GM10266 (cell line): ENCODE data around the gene TP53AIP1.
A peak's percentile ranks its signal among the peaks of the same experiment; 100 is the strongest.

Experiments used
- DNase-seq: peaks from one replicate; pipeline ENCODE4 v3.0.0; 2012; ENCODE audit errors: extremely low spot score
- CTCF ChIP-seq: IDR thresholded peaks from 2 replicates; pipeline ENCODE4 v1.5.1; 2012; ENCODE audit warnings: mild to moderate bottlenecking, low read depth; ENCODE audit not compliant: control insufficient read depth, insufficient read depth; ENCODE audit errors: missing control alignments

Gene TP53AIP1

GRCh38 chr11:128911701-128912100 is 31.0 kb downstream of the TP53AIP1 start:
- no peak for DNase-seq
- no peak for TF ChIP-seq CTCF

GRCh38 chr11:128911239-128911638 is 31.4 kb downstream of the TP53AIP1 start:
- DNase-seq = no peak
- no peak for TF ChIP-seq CTCF

GRCh38 chr11:128910576-128910975 is 32.1 kb downstream of the TP53AIP1 start:
- DNase-seq = no peak
- no peak for TF ChIP-seq CTCF

- no peak for TF ChIP-seq CTCF
- DNase-seq = no peak
Observed at GRCh38 chr11:128909438-128910125, 33.1 kb downstream of the TP53AIP1 start.

- DNase-seq = no peak
- no peak for TF ChIP-seq CTCF
Observed at GRCh38 chr11:128908391-128909246, 34.1 kb downstream of the TP53AIP1 start.

- DNase-seq = no peak
- TF ChIP-seq CTCF = no peak
Observed at GRCh38 chr11:128907585-128907984, 35.1 kb downstream of the TP53AIP1 start.

GRCh38 chr11:128906185-128907050 is 36.3 kb downstream of the TP53AIP1 start:
- DNase-seq = no peak
- peak; percentile 13 for TF ChIP-seq CTCF
